Loucy (cell line): ENCODE measurements around the gene SDF2L1.
A peak's percentile ranks its signal among the peaks of the same experiment; 100 is the strongest.

Source experiments
- EZH2phosphoT487 ChIP-seq: fragments of 200-600 bp; IDR thresholded peaks from 2 replicates; pipeline ENCODE4 v1.6.1; 2018; ENCODE audit warnings: antibody characterized with exemption, mild to moderate bottlenecking, moderate library complexity, borderline replicate concordance
- TF ChIP-seq, protein P1 (sequence below): fragments of 200-600 bp; sonication (generic); conservative IDR thresholded peaks from 2 replicates; pipeline ENCODE4 v1.5.1; 2014; ENCODE audit warnings: mild to moderate bottlenecking, antibody characterized with exemption, low read length

DNA sequence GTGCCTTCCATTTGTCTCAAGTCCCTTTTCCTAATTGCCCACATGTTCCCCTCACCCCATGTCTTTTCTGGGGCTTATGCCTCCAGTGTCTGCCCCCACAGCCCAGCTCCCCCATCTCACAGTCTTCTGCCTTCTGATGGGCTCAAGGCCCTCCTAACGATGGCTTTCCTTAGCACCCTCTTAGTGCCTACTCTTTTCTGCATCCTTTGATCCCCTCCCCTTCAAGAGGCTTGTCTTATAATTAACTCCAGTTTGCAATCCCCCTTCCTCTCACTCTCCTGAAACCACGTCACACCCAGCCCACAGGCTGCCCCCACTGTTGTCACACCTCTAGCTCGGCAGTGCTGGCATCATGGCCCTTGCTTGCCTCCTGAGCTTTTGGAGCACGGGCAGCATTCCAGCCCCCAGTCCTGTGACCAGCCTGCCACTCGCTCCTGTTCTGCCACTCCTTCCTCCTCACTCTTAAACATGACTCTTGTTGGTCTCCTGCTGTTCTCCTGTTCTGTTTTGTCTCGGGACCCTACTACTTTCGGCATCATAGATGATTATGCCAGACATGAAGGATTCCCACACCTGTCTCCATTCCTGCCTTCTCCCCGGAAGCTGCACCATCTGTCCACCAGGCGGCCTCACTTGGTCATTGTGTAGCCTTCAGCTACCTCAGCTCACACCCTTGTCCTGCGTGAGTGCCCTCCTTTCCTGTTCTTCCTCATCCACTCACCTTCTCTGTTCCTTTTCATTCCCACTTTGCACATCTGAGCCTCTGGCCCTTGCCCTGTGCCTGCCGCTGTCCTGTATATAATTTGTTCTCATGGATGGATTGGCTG lies 48.5 kb upstream of the SDF2L1 start:
- TF ChIP-seq, protein P1, sequence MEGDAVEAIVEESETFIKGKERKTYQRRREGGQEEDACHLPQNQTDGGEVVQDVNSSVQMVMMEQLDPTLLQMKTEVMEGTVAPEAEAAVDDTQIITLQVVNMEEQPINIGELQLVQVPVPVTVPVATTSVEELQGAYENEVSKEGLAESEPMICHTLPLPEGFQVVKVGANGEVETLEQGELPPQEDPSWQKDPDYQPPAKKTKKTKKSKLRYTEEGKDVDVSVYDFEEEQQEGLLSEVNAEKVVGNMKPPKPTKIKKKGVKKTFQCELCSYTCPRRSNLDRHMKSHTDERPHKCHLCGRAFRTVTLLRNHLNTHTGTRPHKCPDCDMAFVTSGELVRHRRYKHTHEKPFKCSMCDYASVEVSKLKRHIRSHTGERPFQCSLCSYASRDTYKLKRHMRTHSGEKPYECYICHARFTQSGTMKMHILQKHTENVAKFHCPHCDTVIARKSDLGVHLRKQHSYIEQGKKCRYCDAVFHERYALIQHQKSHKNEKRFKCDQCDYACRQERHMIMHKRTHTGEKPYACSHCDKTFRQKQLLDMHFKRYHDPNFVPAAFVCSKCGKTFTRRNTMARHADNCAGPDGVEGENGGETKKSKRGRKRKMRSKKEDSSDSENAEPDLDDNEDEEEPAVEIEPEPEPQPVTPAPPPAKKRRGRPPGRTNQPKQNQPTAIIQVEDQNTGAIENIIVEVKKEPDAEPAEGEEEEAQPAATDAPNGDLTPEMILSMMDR: peak; percentile 30; the same call in 1 of the 2 replicates
- TF ChIP-seq EZH2phosphoT487: no peak
